MCF 10A (cell line): ENCODE measurements around the gene DNAH9. TPM values are rescaled to one million over a fixed set of nuclear protein-coding genes. Genes with fewer than 3 reads are reported as not detected.

Experiments used
- BruUV-seq: library from RNA; stranded (reverse); fragments of 400-500 nt; replicated peaks from 2 replicates; lab custom pipeline; 2021; lab: Mats Ljungman, UMichigan
- CTCF ChIA-PET: fragments of 300-600 bp; sonication (Branson Sonifier 250); formaldehyde crosslinking; extraction: SDS; loops from one replicate; lab custom pipeline; 2021; ENCODE audit warnings: antibody characterized with exemption, inconsistent platforms; lab: Yijun Ruan, JAX
- POLR2A ChIA-PET: fragments of 300-600, 350-650 bp; sonication (Branson Sonifier 250); formaldehyde crosslinking; extraction: SDS; loops from one replicate; lab custom pipeline; 2020; ENCODE audit warnings: antibody characterized with exemption, inconsistent platforms; lab: Yijun Ruan, JAX
- DNase-seq: peaks from one replicate; pipeline ENCODE4 v3.0.0-alpha.2; 2018; ENCODE audit not compliant: unreplicated experiment
- H3K27ac Mint-ChIP-seq: one replicate; pipeline ENCODE4 v1.8.0; 2022; ENCODE audit warnings: mild to moderate bottlenecking, low read depth, mixed read lengths; ENCODE audit not compliant: unreplicated experiment
- H3K27me3 Mint-ChIP-seq: one replicate; pipeline ENCODE4 v1.8.0; 2022; ENCODE audit warnings: mixed read lengths; ENCODE audit not compliant: insufficient read depth, unreplicated experiment
- H3K36me3 Mint-ChIP-seq: one replicate; pipeline ENCODE4 v1.8.0; 2022; ENCODE audit warnings: mild to moderate bottlenecking, moderate library complexity, mixed read lengths; ENCODE audit not compliant: insufficient read depth, unreplicated experiment
- H3K4me1 Mint-ChIP-seq: one replicate; pipeline ENCODE4 v1.8.0; 2022; ENCODE audit warnings: mixed read lengths; ENCODE audit not compliant: insufficient read depth, unreplicated experiment
- H3K4me3 Mint-ChIP-seq: one replicate; pipeline ENCODE4 v1.8.0; 2022; ENCODE audit warnings: mild to moderate bottlenecking, moderate library complexity, mixed read lengths; ENCODE audit not compliant: unreplicated experiment
- H3K9me3 Mint-ChIP-seq: one replicate; pipeline ENCODE4 v1.8.0; 2022; ENCODE audit warnings: mixed read lengths; ENCODE audit not compliant: unreplicated experiment
- intact Hi-C: fragments of 100-400 bp; cut with micrococcal nuclease; formaldehyde crosslinking; loops from 2 replicates; pipeline ENCODE4 v1.14.1; 2022
- total RNA-seq: library from RNA; stranded (reverse); gene quantifications from 2 replicates; pipeline ENCODE4 v1.2.3, GENCODE V29; 2022
- TF ChIP-seq, protein P1 (sequence below): fragments of 200-600 bp; IDR thresholded peaks from one replicate; pipeline ENCODE4 v1.8.0; 2022; ENCODE audit warnings: antibody characterized with exemption, mild to moderate bottlenecking; ENCODE audit not compliant: unreplicated experiment

DNAH9 gene
- total RNA-seq, 1 experiment from 2014 or later = 0.44 TPM

DNA sequence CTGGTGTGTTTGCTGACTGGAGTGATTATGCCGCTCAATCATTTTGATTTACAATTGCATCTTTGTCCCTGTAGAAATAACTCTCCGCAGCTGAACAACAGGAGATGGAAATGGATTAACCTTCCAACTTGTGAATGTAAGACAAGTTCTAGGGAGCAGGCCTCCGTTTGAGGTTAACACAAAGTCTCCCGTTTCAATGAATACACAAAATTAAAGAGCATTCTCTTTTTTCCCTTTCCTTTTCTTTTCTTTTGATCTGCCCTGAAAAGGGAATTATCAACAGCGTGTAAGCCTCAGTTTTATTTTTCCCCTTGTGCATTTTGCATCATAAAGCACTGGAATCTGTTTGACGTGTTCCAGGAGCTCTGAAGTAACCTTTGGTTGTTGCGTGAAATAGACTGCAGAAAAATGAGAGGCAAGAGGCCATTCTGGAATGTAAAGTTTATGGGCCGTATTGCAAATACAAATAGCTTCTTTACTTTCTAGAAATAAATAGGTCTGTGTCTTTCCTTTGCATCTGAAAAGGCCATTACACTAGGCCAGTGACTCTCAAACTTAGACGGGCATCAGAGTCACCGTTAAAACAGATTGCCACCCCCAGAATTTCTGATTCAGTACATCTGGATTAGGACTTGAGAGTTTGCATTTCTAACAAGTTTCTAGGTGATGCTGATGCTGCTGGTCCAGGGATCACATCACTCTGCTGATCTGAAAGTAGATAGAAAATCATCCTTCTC lies 234.3 kb downstream of the DNAH9 start:
- no TSS peak for BruUV-seq
- no peaks in the 10 kb centered on the region for H3K9me3 Mint-ChIP-seq
- no peak overlapping the region for H3K4me3 Mint-ChIP-seq
- ChIA-PET CTCF (no interaction called here), POLR2A (no interaction called here)
- TF ChIP-seq, protein P1, sequence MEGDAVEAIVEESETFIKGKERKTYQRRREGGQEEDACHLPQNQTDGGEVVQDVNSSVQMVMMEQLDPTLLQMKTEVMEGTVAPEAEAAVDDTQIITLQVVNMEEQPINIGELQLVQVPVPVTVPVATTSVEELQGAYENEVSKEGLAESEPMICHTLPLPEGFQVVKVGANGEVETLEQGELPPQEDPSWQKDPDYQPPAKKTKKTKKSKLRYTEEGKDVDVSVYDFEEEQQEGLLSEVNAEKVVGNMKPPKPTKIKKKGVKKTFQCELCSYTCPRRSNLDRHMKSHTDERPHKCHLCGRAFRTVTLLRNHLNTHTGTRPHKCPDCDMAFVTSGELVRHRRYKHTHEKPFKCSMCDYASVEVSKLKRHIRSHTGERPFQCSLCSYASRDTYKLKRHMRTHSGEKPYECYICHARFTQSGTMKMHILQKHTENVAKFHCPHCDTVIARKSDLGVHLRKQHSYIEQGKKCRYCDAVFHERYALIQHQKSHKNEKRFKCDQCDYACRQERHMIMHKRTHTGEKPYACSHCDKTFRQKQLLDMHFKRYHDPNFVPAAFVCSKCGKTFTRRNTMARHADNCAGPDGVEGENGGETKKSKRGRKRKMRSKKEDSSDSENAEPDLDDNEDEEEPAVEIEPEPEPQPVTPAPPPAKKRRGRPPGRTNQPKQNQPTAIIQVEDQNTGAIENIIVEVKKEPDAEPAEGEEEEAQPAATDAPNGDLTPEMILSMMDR = no peak
- no peaks in the 10 kb centered on the region for H3K36me3 Mint-ChIP-seq
- intact Hi-C loops = no loop called here
- H3K27me3 Mint-ChIP-seq = no peaks in the 10 kb centered on the region
- no peak overlapping the region for H3K27ac Mint-ChIP-seq
- DNase-seq = no peak
- no peaks in the 10 kb centered on the region for H3K4me1 Mint-ChIP-seq

DNA sequence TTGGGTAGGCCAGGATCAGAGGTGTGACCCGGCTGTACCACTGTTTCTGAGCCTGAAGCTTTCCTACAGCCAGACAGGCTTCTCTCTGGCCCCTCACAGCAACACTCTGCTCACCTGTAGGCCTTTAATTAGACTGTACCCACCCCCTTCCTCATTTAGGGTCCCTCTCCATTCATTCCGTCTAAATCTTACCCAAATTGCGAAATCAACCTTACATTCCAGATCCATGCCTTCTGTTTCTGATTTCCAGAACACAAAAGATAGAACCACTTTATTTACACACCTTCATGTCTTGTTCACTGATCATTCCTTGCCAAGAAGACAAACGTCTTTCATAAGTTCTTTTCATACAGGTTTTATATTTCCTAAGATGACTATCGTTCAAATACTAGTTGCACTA lies 238.2 kb downstream of the DNAH9 start:
- intact Hi-C loops = no loop called here
- TF ChIP-seq, protein P1 = no peak
- H3K4me1 Mint-ChIP-seq = peaks cover 6% of the 10 kb centered on the region
- POLR2A ChIA-PET = no interaction called here
- no peak overlapping the region for H3K4me3 Mint-ChIP-seq
- BruUV-seq = no TSS peak
- no peak overlapping the region for H3K27ac Mint-ChIP-seq
- CTCF ChIA-PET = interaction anchor here (1.0 kb wide), 1 partner anchor 961 kb away, joined by 4 read pairs; no protein-coding TSS in a partner anchor
- no peaks in the 10 kb centered on the region for H3K9me3 Mint-ChIP-seq
- DNase-seq = no peak
- no peaks in the 10 kb centered on the region for H3K27me3 Mint-ChIP-seq
- H3K36me3 Mint-ChIP-seq = no peaks in the 10 kb centered on the region

DNA sequence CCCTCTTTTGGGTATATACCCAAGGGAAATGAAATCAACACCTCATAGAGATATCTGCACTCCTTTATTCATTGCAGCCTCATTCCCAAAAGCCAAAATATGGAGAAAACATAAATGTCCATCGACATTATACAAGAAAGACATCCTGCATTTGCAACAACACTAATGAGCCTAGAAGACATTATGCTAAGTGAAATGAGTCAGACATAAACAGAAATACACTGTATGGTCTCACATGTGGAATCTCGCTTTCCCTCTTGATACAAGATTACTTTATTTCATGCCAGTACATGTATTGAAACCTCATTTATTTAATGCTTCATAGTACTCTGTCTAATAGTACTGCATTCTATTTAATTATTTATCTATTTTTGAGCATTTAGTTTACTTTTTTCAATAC lies 241.8 kb downstream of the DNAH9 start:
- ChIA-PET POLR2A (no interaction called here), CTCF (interaction anchor here (0.6 kb wide), 1 partner anchor 12 kb away, joined by 3 read pairs; no protein-coding TSS in a partner anchor)
- TF ChIP-seq, protein P1 = no peak
- no peaks in the 10 kb centered on the region for H3K9me3 Mint-ChIP-seq
- intact Hi-C loops = no loop called here
- H3K36me3 Mint-ChIP-seq = no peaks in the 10 kb centered on the region
- peak overlapping the region; percentile 11 for H3K27ac Mint-ChIP-seq
- no TSS peak for BruUV-seq
- no peaks in the 10 kb centered on the region for H3K27me3 Mint-ChIP-seq
- H3K4me3 Mint-ChIP-seq = no peak overlapping the region
- no peak for DNase-seq
- H3K4me1 Mint-ChIP-seq = peaks cover 6% of the 10 kb centered on the region

DNA sequence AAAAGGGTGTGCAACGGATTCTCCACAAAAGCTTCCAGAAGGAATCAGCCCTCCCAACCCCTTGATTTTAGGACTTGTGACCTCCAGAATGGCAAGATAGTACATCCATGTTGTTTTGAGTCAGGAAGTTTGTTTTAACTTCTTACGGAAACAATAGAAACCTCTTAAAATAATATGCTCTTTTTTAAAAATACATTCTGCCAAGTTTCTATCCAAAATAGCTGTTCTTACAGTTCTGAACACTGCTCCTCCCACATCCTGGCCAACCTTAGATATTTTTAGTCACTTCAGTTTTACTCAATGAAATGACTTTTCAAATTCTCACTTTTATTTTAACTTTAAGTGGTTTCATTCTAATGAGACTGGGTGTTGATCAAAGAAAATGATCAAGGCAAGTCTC lies 242.6 kb downstream of the DNAH9 start:
- Mint-ChIP-seq H3K27me3 (no peaks in the 10 kb centered on the region), H3K9me3 (no peaks in the 10 kb centered on the region), H3K36me3 (no peaks in the 10 kb centered on the region), H3K27ac (peak overlapping the region; percentile 11), H3K4me1 (peaks cover 6% of the 10 kb centered on the region), H3K4me3 (no peak overlapping the region)
- CTCF ChIA-PET = interaction anchor here (0.6 kb wide), 1 partner anchor 11 kb away, joined by 3 read pairs; no protein-coding TSS in a partner anchor
- TF ChIP-seq, protein P1 = no peak
- intact Hi-C loops = no loop called here
- no peak for DNase-seq
- no TSS peak for BruUV-seq
- POLR2A ChIA-PET = no interaction called here
